Posterior cingulate gyrus (tissue), 11 donors: ENCODE data around the gene MCM10.

Experiments used
- DNase-seq, 10 donors: peaks; one replicate each; pipeline versions ENCODE4 v3.0.0 to v3.0.0-alpha.2; 2020 to 2021; ENCODE audit warnings: mixed read lengths in 3 of 10
- intact Hi-C: fragments of 100-400 bp; cut with DNase I; formaldehyde crosslinking; loops from one replicate; pipeline ENCODE4 v1.15.1; 2023

MCM10 gene

GRCh38 chr10:13247784-13248183, 86.4 kb downstream of the MCM10 start:
- DNase-seq = peak in 1 of 10 donors; percentile 0
- intact Hi-C loops = no loop called here

- intact Hi-C loops = no loop called here
These were observed 92.4 kb downstream of the MCM10 start for GRCh38 chr10:13253726-13254125.

GRCh38 chr10:13256627-13257026, 95.3 kb downstream of the MCM10 start:
- intact Hi-C loops = no loop called here
- DNase-seq = no peak

More at GRCh38 chr10:13253726-13254125, 92.4 kb downstream of the MCM10 start:
- peak in 1 of 10 donors; percentile 2 for DNase-seq

- intact Hi-C loops = no loop called here
- no peak for DNase-seq
These were observed 96.3 kb downstream of the MCM10 start for GRCh38 chr10:13257621-13258140.
